Mucosa of descending colon (tissue), 3 donors: ENCODE data around the gene SMIM9. TPM values are rescaled to one million over a fixed set of nuclear protein-coding genes. Genes with fewer than 3 reads are reported as not detected.
"Not testable (repeated sequence)": the region's sequence is repeated elsewhere in the genome, so short reads cannot be mapped to it uniquely, and the experiment has no call there.

Experiments
- ATAC-seq: fragments of 200-7000 bp; cut with Tn5 transposase; one replicate; pipeline ENCODE4 v1.9.1; 2020; ENCODE audit warnings: mild to moderate bottlenecking, moderate library complexity
- DNase-seq, 3 donors: peaks; one replicate each; pipeline ENCODE4 v3.0.0-alpha.2; 2020
- H3K36me3 ChIP-seq: fragments of 200-600 bp; one replicate; pipeline ENCODE4 v1.8.0; 2021; ENCODE audit warnings: low read depth, mild to moderate bottlenecking
- H3K4me1 ChIP-seq: fragments of 200-600 bp; one replicate; pipeline ENCODE4 v1.8.0; 2021; ENCODE audit warnings: low read depth, mild to moderate bottlenecking
- H3K4me3 ChIP-seq: fragments of 200-600 bp; one replicate; pipeline ENCODE4 v1.8.0; 2021; ENCODE audit warnings: mild to moderate bottlenecking
- H3K9me3 ChIP-seq: fragments of 200-600 bp; one replicate; pipeline ENCODE4 v1.8.0; 2021; ENCODE audit warnings: mild to moderate bottlenecking
- CTCF ChIP-seq: fragments of 200-600 bp; IDR thresholded peaks from one replicate; pipeline ENCODE4 v1.8.0; 2022; ENCODE audit warnings: antibody characterized with exemption, mild to moderate bottlenecking
- intact Hi-C, 2 donors: fragments of 100-400 bp; cut with DNase I in 1 of 2; cut with micrococcal nuclease in 1 of 2; formaldehyde crosslinking; loops; one replicate each; pipeline versions ENCODE4 v1.11.0 to v1.11.1; 2022; cut with DNase I, micrococcal nuclease
- total RNA-seq, 3 donors: library from RNA; stranded (reverse); fragmentation: NEBNext Ultra II Directional in 2 of 3; extraction: Animal tissue kit (Norgen Biotek cat#: 25700) in 2 of 3; gene quantifications; one replicate each; pipeline versions ENCODE4 v1.2.1 to v1.2.4, GENCODE V29; 2021 to 2023
- donor health status: DM: no; HTN: no; CAD: no; lungs with moderate emphysema.
- donor health status: DM: no; HTN: no; CAD: no.
- donor health status: DM: no; HTN: yes; CAD: no.

SMIM9 gene
- total RNA-seq, 3 donors from 2014 or later = not detected

- Histone ChIP-seq H3K4me3 (no peak overlapping the region), H3K9me3 (no peaks in the 10 kb centered on the region), H3K36me3 (no peaks in the 10 kb centered on the region), H3K4me1 (no peaks in the 10 kb centered on the region)
- no peak for TF ChIP-seq CTCF
- intact Hi-C loops = no loop called here
- DNase-seq = no peak
- no peak for ATAC-seq
Observed at GRCh38 chrX:154818916-154819770, 15.3 kb downstream of the SMIM9 start.

- ATAC-seq, H3K36me3 ChIP-seq, intact Hi-C loops, H3K4me3 ChIP-seq, DNase-seq, H3K4me1 ChIP-seq, H3K9me3 ChIP-seq: not testable (repeated sequence)
Observed at GRCh38 chrX:154817048-154817618, 17.3 kb downstream of the SMIM9 start.

GRCh38 chrX:154816326-154816898, 18.1 kb downstream of the SMIM9 start:
- H3K4me3 ChIP-seq, H3K4me1 ChIP-seq, H3K9me3 ChIP-seq, intact Hi-C loops, ATAC-seq, DNase-seq, H3K36me3 ChIP-seq: not testable (repeated sequence)

DNA sequence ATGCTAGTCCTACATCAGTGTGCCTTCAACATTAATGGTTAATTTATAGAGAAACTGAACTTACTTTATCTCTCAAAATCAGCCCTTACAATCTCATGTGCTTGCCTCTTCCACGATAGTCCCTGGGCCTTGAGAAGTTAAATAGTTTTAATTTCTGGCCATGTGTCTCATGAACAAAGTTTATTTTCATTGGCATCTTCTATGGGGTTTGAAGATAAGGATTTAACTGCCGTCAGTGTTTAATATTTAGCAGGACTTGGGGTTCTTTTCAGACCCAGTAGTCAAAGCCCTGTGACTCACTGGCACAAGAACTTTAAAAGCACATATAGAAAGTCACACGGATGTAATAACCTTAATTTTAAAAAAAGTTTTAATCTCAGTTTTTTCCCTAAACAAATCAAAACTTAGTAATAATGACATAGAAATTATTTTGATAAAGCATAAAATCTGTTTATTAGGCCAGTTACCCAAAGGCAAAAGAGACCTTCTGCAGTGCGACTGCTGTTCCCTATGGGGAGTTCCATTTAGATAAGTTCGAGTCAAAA, 19.1 kb downstream of the SMIM9 start:
- ATAC-seq = no peak
- H3K4me1 ChIP-seq = no peaks in the 10 kb centered on the region
- no peak for DNase-seq

GRCh38 chrX:154813801-154814200, 20.7 kb downstream of the SMIM9 start:
- no peaks in the 10 kb centered on the region for H3K4me1 ChIP-seq
- no peak for TF ChIP-seq CTCF
- ATAC-seq (no peak), DNase-seq (no peak)
- intact Hi-C loops = no loop called here
- no peaks in the 10 kb centered on the region for H3K9me3 ChIP-seq
- no peak overlapping the region for H3K4me3 ChIP-seq
- H3K36me3 ChIP-seq = no peaks in the 10 kb centered on the region

More for the DNA sequence above, 19.1 kb downstream of the SMIM9 start:
- Histone ChIP-seq H3K4me3 (no peak overlapping the region), H3K36me3 (no peaks in the 10 kb centered on the region), H3K9me3 (no peaks in the 10 kb centered on the region)
- intact Hi-C loops = no loop called here
- no peak for TF ChIP-seq CTCF

GRCh38 chrX:154812341-154813101, 21.9 kb downstream of the SMIM9 start:
- Histone ChIP-seq H3K4me3 (no peak overlapping the region), H3K9me3 (no peaks in the 10 kb centered on the region)
- no peak for TF ChIP-seq CTCF

More at GRCh38 chrX:154812341-154813101, 21.9 kb downstream of the SMIM9 start:
- intact Hi-C loops = no loop called here
- no peaks in the 10 kb centered on the region for H3K4me1 ChIP-seq
- DNase-seq (no peak), ATAC-seq (no peak)
- no peaks in the 10 kb centered on the region for H3K36me3 ChIP-seq
